Subcutaneous abdominal adipose tissue (tissue), 5 donors: ENCODE measurements around the gene SPRED3.
A peak's percentile ranks its signal among the peaks of the same experiment; 100 is the strongest.

Experiments used
- H3K27ac ChIP-seq: one replicate; pipeline ENCODE4 v1.7.0; 2013; ENCODE audit warnings: low read depth, mild to moderate bottlenecking, inconsistent platforms, low read length, moderate library complexity
- H3K27me3 ChIP-seq, 5 donors: one replicate each; pipeline ENCODE4 v1.7.0; 2013; ENCODE audit warnings: low read length in 5 of 5, inconsistent platforms in 1 of 5; ENCODE audit not compliant: control insufficient read depth in 5 of 5, insufficient read depth in 4 of 5
- H3K36me3 ChIP-seq, 5 donors: one replicate each; pipeline ENCODE4 v1.7.0; 2013; ENCODE audit warnings: low read length in 5 of 5; ENCODE audit not compliant: control insufficient read depth in 5 of 5, insufficient read depth in 5 of 5
- H3K4me1 ChIP-seq, 5 donors: one replicate each; pipeline ENCODE4 v1.7.0; 2013; ENCODE audit warnings: low read length in 5 of 5, mild to moderate bottlenecking in 3 of 5, moderate library complexity in 1 of 5; ENCODE audit not compliant: control insufficient read depth in 5 of 5, insufficient read depth in 5 of 5
- H3K4me3 ChIP-seq, 5 donors: one replicate each; pipeline ENCODE4 v1.7.0; 2013; ENCODE audit warnings: low read length in 5 of 5, low read depth in 1 of 5
- H3K9ac ChIP-seq, 5 donors: one replicate each; pipeline ENCODE4 v1.7.0; 2013; ENCODE audit warnings: low read length in 5 of 5, mild to moderate bottlenecking in 4 of 5, moderate library complexity in 3 of 5
- H3K9me3 ChIP-seq, 5 donors: one replicate each; pipeline ENCODE4 v1.7.0; 2013; ENCODE audit warnings: low read length in 5 of 5; ENCODE audit not compliant: control insufficient read depth in 5 of 5
- donor health status: healthy.
- donor health status: healthy.
- donor health status: healthy.
- donor health status: healthy.
- donor health status: healthy.

SPRED3 gene

DNA sequence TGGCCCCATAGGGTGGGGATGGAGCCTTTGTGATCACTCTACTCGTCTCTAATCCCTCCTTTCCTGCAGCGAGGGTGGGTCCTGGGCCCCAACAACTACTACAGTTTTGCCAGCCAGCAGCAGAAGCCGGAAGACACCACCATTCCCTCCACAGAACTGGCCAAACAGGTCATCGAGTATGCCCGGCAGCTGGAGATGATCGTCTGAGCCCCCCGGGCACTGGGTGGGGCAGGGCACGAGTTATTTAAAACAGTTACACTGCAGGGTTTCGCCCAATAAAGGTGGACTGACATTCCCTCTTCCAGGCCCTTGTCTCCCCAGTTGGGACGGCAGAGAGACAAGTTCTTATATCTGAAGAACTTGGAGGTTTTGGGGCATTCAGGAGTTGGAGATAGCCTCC, 5.3 kb upstream of the SPRED3 start:
- H3K4me1 ChIP-seq: peaks cover 0 to 26% (median 25%) of the 10 kb centered on the region in 5 donors
- H3K36me3 ChIP-seq: peaks cover 0 to 66% (median 53%) of the 10 kb centered on the region in 5 donors
- H3K4me3 ChIP-seq: no peak overlapping the region
- H3K9me3 ChIP-seq: no peaks in the 10 kb centered on the region
- no peak overlapping the region for H3K27ac ChIP-seq
- H3K27me3 ChIP-seq: peaks cover 0 to 12% (median 2%) of the 10 kb centered on the region in 5 donors
- H3K9ac ChIP-seq: no peak overlapping the region

DNA sequence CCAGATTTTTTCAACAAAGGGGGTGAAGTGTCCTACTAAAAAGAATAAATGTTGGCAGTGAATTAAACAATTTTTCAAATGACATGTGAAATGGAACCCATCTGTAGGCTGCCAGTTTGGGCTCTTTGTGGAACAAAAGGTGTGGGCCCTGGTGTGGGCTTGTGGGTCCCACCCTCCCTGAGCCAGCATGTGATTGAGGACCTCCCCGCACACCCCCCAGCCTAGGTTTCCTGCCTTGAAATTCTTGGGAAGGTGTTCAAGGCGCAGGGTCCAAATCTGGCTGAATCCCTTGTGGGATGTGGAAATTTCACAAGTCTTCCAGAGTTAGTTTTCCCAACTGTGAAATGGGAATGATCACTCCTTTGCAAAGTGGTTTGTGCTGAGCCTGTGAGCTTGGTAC, 4.8 kb upstream of the SPRED3 start:
- Histone ChIP-seq H3K36me3 (peaks cover 0 to 65% (median 53%) of the 10 kb centered on the region in 5 donors), H3K4me3 (no peak overlapping the region), H3K4me1 (peaks cover 0 to 30% (median 29%) of the 10 kb centered on the region in 5 donors), H3K27me3 (peaks cover 0 to 13% (median 2%) of the 10 kb centered on the region in 5 donors), H3K27ac (no peak overlapping the region), H3K9ac (no peak overlapping the region), H3K9me3 (no peaks in the 10 kb centered on the region)

DNA sequence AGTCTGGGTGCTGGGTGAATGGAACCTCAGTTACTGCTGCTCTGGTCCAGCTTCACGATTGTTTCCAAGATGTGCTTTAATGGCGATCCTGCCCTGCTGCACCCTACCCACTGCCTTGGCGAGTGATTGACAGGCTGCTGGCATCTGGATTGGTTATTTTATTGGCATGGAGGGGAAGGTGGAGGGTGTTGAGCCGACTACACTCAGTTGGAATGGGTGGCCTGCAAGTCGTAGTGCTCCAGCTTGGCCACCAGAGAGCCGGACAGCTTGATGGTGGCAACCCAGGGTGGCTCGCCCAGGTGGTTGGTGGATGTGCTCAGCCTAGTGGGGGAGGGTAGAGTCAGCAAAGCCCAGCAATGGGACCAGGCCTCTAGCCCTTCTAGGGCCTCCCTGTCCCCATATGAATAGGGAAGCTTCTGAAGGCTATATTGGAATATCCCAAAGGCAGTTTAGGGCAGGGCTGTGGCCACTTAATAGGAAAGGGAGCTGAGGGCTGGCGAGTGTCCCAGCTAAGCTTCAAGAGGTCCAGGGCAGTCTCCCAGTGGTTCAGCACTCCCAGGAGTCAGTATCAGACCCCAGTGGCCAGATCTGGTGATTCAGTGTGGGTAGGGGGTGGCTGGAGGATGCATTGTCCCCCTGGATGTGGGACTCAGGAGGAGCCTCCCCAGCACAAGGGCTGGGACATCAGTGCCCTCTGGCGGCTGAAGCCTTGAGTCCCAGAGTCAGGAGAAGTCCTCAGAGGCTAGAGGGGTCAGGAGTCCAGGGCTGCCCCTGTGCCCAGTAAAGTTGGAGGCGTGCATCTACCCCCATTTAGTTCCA, 4.1 kb upstream of the SPRED3 start:
- peaks cover 0 to 13% (median 2%) of the 10 kb centered on the region in 5 donors for H3K27me3 ChIP-seq
- H3K36me3 ChIP-seq: peaks cover 0 to 58% (median 47%) of the 10 kb centered on the region in 5 donors
- H3K4me3 ChIP-seq: no peak overlapping the region
- H3K9me3 ChIP-seq: no peaks in the 10 kb centered on the region
- H3K9ac ChIP-seq: no peak overlapping the region
- H3K27ac ChIP-seq: no peak overlapping the region
- peaks cover 0 to 36% (median 35%) of the 10 kb centered on the region in 5 donors for H3K4me1 ChIP-seq

DNA sequence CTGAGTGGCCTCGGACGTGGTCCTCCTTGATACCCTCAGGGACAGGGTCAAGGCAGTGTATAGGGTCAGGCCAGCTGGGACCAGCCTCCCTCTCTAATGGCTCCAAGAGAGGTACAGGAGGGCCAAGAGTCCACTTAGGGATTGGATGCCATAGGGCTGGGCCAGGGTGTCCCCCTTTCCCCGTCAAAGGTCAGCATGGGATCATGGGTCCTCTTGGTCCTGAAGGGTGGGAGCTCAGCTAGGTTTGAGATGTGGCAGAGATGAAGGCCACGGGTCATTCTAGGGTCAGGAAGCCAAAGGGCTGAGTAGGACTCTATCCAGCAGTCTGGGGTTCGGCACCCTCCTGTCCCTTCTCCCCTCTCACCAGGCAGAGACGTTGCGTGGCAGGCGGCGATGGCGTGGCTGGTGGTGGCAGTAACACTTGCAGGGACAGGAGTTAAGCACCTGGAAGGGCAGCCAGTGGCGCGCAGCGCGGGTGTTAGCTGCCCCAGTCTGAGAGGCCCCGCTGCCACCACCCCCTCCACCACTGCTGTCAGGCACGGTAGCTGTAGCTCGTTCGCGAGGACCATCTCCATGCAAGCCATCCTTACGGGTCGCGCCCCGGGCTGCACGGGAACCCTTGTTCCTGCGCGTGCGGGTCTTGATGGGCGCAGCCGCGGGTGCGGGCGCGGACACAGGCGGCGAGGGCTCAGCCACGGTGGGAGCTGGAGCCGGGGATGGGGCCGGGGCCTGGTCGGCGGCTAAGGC, 3.3 kb upstream of the SPRED3 start:
- peaks cover 0 to 36% (median 35%) of the 10 kb centered on the region in 5 donors for H3K4me1 ChIP-seq
- peaks cover 0 to 50% (median 41%) of the 10 kb centered on the region in 5 donors for H3K36me3 ChIP-seq
- no peak overlapping the region for H3K9ac ChIP-seq
- no peak overlapping the region for H3K4me3 ChIP-seq
- H3K27me3 ChIP-seq: peaks cover 0 to 15% (median 3%) of the 10 kb centered on the region in 5 donors
- H3K9me3 ChIP-seq: no peaks in the 10 kb centered on the region
- H3K27ac ChIP-seq: no peak overlapping the region

DNA sequence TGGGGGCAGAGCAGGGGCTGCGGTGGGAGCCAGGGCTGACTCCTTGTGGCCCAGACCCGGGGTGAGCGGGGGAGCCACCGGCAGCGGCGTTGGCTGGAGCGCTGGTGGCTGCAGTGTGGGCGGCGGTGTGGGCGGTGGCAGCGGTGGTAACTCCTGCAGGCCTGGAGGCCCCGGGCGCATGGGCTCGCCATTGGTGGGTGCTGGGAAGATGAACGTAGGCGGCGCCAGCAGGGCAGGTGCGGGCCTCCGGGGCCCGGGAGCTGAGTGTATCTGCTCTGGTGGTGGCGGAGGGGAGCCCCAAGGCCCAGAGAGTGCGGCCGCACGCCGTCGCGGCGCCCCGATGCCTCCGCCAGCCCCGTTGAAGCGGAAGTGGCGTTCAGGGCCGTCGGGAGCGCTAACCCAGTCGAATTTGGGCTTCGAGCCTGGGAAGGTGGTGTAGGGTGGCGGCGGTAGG, 2.7 kb upstream of the SPRED3 start:
- Histone ChIP-seq H3K27me3 (peaks cover 0 to 15% (median 3%) of the 10 kb centered on the region in 5 donors), H3K36me3 (peaks cover 0 to 44% (median 35%) of the 10 kb centered on the region in 5 donors)

DNA sequence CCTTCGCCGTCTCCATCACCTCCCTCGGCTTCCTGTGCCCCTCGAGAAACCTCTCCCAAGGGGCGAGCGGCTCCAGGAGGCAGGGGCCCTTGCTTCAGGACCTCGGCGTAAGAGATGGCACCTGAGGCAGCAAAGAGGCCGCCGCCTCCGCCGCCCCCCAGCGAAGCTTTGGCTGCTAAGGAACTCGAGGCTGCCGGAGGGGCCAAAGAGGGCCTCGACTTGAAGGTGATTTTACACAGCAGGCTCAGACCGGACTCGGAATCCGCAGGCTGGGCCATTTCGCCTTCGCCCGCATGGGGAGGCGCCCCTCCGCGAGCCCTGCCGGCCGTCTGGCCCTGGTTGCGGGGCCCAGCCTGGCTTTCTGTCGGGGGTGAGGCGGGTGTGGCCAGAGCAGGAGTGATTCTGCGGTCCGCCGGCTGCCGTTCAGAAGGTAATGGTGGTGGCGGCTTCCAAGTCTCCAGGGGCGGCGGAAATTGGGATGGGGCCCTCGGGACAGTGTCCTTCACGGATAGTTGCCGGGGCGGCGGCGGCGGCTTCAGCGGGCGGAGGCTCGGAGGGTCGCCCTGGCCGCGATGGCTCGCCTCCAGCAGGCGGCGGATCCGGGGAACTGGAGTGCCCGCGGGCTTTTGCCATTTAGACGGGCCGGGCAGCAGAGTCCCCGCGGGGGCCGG, 2.1 kb upstream of the SPRED3 start:
- H3K4me1 ChIP-seq: peaks cover 0 to 36% (median 35%) of the 10 kb centered on the region in 5 donors
- no peak overlapping the region for H3K9ac ChIP-seq
- H3K27me3 ChIP-seq: peaks cover 0 to 12% (median 3%) of the 10 kb centered on the region in 5 donors

More for the DNA sequence above, 2.7 kb upstream of the SPRED3 start:
- no peaks in the 10 kb centered on the region for H3K9me3 ChIP-seq
- no peak overlapping the region for H3K9ac ChIP-seq
- no peak overlapping the region for H3K4me3 ChIP-seq
- no peak overlapping the region for H3K27ac ChIP-seq
- peaks cover 0 to 36% (median 35%) of the 10 kb centered on the region in 5 donors for H3K4me1 ChIP-seq

DNA sequence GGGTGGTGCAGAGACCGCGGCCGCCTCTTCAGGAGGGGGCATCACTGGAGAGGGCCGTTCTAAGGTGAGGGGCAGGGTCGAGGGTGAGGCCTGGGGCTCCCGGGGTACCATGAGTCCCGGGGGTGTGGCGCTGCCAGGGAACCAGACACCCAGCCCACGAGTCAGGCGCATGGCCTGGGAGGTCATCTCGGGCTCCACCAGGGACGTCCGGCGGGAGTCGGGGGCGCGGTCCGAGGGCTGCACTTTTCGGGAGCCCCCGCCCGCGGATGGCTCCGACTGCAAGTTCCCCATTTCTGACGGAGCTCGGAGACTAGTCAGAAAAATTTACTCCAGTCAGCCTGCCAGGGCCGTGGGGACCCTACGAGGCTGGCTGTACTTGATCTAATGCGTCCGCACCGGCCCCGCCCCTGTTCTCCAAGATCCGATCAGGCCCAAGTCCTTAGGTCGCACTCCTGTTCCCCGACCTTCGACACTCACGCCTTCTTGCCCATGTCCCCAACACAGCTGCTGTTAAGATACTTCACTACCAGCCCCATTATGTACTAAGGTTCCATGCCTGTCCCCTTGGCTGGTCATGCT, 1.4 kb upstream of the SPRED3 start:
- H3K27ac ChIP-seq: no peak overlapping the region

More for the DNA sequence above, 2.1 kb upstream of the SPRED3 start:
- Histone ChIP-seq H3K9me3 (no peaks in the 10 kb centered on the region), H3K27ac (no peak overlapping the region), H3K4me3 (peak overlapping the region in 2 of 5 donors; percentile 42 to 66), H3K36me3 (peaks cover 0 to 38% (median 29%) of the 10 kb centered on the region in 5 donors)

DNA sequence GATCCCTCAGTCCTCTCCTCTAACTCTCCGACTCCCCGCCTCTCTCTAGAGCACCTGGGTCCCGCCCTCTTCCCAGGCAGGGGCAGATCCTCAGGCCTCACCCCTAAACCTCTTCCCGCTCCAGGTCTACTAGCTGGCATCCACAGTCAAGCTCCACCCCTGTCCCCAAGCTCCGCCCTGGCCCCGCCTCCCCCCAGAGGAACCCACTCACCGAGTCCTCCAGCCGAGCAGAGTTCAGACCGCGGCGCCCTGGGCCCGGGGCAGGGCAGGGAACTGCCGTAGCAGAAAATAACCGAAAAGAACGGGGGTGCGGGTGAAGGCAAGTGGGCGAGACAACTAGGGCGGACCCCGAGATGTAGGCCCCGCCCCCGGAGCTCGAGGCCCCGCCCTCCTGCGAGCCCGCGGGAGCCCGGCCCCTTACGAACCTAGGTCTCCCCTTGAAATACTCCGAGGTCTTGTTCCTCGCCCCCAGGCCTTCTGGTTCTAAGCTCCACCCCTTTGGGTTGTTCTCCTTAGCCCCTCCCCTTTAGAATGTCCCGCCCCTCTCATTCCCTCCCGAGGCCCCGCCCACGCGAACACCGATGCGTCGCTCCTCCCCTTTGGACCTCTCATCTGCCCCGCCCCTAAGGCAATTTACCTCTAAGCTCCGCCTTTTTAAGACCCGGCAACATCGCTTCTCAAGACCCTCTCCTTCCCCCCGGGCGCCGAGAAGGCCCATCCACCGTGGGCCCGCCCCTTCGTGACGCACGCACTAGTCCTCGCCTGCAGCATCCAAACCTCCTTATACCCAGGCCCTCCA, 748 bp upstream of the SPRED3 start, which contains the start of gene GGN:
GGN (minus strand) TSS at position 485 of the 799 bp plus-strand sequence. CDS start 773 bp downstream, outside the sequence.
- Histone ChIP-seq H3K27ac (no peak within 1 kb of the TSS), H3K36me3 (peaks cover 0 to 25% (median 18%) of the 10 kb centered on the region in 5 donors), H3K4me1 (peaks cover 0 to 36% (median 35%) of the 10 kb centered on the region in 5 donors), H3K27me3 (peaks cover 0 to 12% (median 2%) of the 10 kb centered on the region in 5 donors), H3K9me3 (no peaks in the 10 kb centered on the region), H3K9ac (peak within 1 kb of the TSS in 3 of 5 donors; percentile 45 to 56 (median 48)), H3K4me3 (peak within 1 kb of the TSS; percentile 42 to 67 (median 54))

More for the DNA sequence above, 1.4 kb upstream of the SPRED3 start:
- Histone ChIP-seq H3K4me1 (peaks cover 0 to 36% (median 35%) of the 10 kb centered on the region in 5 donors), H3K9me3 (no peaks in the 10 kb centered on the region), H3K27me3 (peaks cover 0 to 12% (median 2%) of the 10 kb centered on the region in 5 donors), H3K4me3 (peak overlapping the region; percentile 42 to 67 (median 54)), H3K9ac (peak overlapping the region in 3 of 5 donors; percentile 45 to 56 (median 48)), H3K36me3 (peaks cover 0 to 32% (median 23%) of the 10 kb centered on the region in 5 donors)
